Purkinje cell (primary cell): Measurements from ENCODE around the gene CTXND1. TPM values are rescaled to one million over a fixed set of nuclear protein-coding genes. Genes with fewer than 3 reads are reported as not detected.

Source experiments
- polyA plus RNA-seq: library from polyadenylated mRNA; unstranded; fragments of >200 nt; fragmentation: Nextera tagmentation; gene quantifications from 2 replicates; pipeline ENCODE4 v1.2.1, GENCODE V29; 2014

The CTXND1 gene
- 1.7 and 1.9 TPM in 2 replicates for polyA plus RNA-seq

DNA sequence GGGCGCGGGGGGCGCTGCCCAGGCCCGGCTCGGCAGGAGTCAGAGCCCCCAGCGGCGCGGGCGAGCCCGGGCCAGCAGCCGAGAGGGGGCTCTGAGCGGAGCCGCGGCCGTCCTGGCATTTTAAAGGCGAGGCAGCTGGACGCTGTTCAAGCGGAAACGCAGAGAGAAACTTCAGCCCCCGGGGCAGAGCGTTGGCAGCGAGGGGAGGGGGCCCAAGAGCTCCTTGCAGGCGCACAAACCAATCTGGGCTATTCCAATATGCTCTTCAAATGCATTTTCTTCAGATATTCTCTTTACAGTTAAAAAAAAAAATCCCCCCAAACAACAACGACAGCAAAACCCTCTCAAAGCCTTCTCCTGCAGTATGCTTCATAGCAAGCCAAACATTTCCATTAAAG lies at the start of gene CTXND1:
Gene CTXND1, minus strand, starts transcription at position 93 of the 398 bp plus-strand sequence. CDS start 50,264 bp downstream, outside the sequence.

DNA sequence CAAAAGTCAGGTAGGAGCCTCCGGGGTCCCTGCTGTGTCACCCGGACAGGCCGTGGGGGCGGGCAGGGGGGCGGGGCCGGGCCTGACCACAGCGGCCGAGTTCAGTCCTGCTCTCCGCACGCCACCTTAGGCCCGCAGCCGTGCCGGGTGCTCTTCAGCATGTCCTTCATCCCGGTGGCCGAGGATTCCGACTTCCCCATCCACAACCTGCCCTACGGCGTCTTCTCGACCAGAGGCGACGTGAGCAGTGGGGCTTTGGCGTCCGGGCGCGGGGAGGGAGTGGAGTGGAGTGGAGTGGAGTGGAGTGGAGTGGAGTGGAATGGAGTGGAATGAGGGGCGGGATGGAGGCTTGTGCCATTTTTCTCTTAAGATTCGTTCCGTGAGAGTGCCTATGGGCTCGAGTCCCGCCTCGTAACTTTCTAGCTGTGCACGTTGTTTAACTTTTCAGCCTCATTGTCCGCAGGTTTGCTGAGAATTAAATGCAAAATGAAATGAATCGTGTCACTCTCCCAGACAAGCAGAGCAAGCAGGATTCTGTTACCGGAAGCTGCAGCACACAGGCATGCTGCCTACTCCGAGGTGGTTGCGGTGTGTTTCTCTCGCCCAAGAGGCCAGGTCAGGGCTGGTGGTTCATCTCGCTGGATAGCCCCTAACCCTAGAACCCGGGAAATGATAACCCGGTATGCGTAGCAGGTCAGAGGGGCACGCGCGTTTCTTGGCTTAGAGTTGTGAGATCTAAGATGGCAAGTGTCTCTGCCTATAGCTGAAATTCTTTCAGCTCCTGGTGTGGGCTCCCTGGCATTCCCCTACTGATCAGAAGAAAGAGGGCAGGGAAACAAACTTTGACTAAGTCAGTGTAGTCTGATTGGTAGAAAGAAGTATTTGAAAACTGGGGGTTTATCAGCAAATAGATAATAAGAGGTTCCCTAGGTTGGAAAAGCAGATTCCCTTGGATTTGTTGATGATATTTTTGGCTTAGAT lies 98.8 kb downstream of the CTXND1 start, which contains the start of gene FAH:
Gene FAH, plus strand, starts transcription at position 104 of the 981 bp plus-strand sequence. Its CDS starts 56 bp downstream, at position 160.

Other genes with a start within 250 kb of the CTXND1 start
- gene ZFAND6, start 192.5 kb downstream of the CTXND1 start, polyA plus RNA-seq: 89.7 and 108 TPM in 2 replicates
- 7.5 and 9.4 TPM in 2 replicates for gene FAH, start 99.2 kb downstream of the CTXND1 start, polyA plus RNA-seq
- 6.2 and 11.4 TPM in 2 replicates for gene ARNT2, start 152.2 kb upstream of the CTXND1 start, polyA plus RNA-seq